BJ (cell line): ENCODE data around the gene PCDHA8. TPM values are rescaled to one million over a fixed set of nuclear protein-coding genes. Genes with fewer than 3 reads are reported as not detected.
"Not testable (repeated sequence)": the region's sequence is repeated elsewhere in the genome, so short reads cannot be mapped to it uniquely, and the experiment has no call there.

Experiments used
- CTCF ChIA-PET: fragments of 350-600 bp; formaldehyde crosslinking; extraction: SDS; loops from one replicate; lab custom pipeline; 2021; ENCODE audit warnings: antibody characterized with exemption, inconsistent platforms; lab: Yijun Ruan, JAX
- POLR2A ChIA-PET: fragments of 300-600 bp; sonication (Branson Sonifier 250); formaldehyde crosslinking; extraction: SDS; loops from one replicate; lab custom pipeline; 2021; ENCODE audit warnings: antibody characterized with exemption; lab: Charles Lee
- DNase-seq: peaks from one replicate; pipeline ENCODE4 v3.0.0-alpha.2; 2011; ENCODE audit warnings: low read depth
- H3K27me3 ChIP-seq: 2 replicates; pipeline ENCODE4 v1.6.0; 2011; ENCODE audit warnings: low read length; ENCODE audit not compliant: control insufficient read depth, insufficient read depth
- H3K36me3 ChIP-seq: 2 replicates; pipeline ENCODE4 v1.5.1; 2011; ENCODE audit warnings: low read length; ENCODE audit not compliant: control insufficient read depth, insufficient read depth
- H3K4me3 ChIP-seq: 2 replicates; pipeline ENCODE4 v1.5.1; 2011; ENCODE audit warnings: low read depth, mild to moderate bottlenecking, control low read depth, low read length
- polyA plus RNA-seq: library from polyadenylated mRNA; depleted of rRNA; stranded (reverse); fragments of >200 nt; gene quantifications from 2 replicates; pipeline ENCODE4 v1.2.3, GENCODE V29; 2011
- TF ChIP-seq, protein P1 (sequence below): IDR thresholded peaks from 2 replicates; pipeline ENCODE4 v1.5.1; 2011; ENCODE audit warnings: low read depth, mild to moderate bottlenecking, control low read depth, inconsistent platforms, low read length, moderate library complexity; ENCODE audit not compliant: insufficient read depth

PCDHA8 gene
- polyA plus RNA-seq, 1 experiment: 0.02 TPM

- no peak within 1 kb of the TSS for H3K4me3 ChIP-seq
- H3K27me3 ChIP-seq: no peaks in the 10 kb centered on the region
- no peaks in the 10 kb centered on the region for H3K36me3 ChIP-seq
- ChIA-PET CTCF (no interaction called here), POLR2A (no interaction called here)
- no peak for DNase-seq
- TF ChIP-seq, protein P1, sequence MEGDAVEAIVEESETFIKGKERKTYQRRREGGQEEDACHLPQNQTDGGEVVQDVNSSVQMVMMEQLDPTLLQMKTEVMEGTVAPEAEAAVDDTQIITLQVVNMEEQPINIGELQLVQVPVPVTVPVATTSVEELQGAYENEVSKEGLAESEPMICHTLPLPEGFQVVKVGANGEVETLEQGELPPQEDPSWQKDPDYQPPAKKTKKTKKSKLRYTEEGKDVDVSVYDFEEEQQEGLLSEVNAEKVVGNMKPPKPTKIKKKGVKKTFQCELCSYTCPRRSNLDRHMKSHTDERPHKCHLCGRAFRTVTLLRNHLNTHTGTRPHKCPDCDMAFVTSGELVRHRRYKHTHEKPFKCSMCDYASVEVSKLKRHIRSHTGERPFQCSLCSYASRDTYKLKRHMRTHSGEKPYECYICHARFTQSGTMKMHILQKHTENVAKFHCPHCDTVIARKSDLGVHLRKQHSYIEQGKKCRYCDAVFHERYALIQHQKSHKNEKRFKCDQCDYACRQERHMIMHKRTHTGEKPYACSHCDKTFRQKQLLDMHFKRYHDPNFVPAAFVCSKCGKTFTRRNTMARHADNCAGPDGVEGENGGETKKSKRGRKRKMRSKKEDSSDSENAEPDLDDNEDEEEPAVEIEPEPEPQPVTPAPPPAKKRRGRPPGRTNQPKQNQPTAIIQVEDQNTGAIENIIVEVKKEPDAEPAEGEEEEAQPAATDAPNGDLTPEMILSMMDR: no peak
These were observed 28.0 kb downstream of the PCDHA8 start, which contains the start of gene PCDHA11 for GRCh38 chr5:140868721-140869554. PCDHA11 (plus strand) TSS chr5:140868957; CDS start chr5:140869104, 147 bp downstream.

DNA sequence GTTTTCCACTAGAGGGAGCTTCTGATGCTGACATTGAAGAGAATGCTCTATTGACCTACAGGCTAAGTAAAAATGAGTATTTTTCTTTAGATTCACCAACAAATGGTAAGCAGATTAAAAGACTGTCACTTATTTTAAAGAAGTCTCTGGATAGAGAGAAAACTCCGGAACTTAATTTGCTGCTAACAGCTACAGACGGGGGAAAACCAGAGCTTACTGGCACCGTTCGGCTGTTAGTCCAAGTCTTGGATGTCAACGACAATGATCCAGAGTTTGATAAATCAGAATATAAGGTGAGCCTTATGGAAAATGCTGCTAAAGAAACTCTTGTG is 28.5 kb downstream of the PCDHA8 start:
- ChIA-PET POLR2A (no interaction called here), CTCF (no interaction called here)
- Histone ChIP-seq H3K27me3 (no peaks in the 10 kb centered on the region), H3K36me3 (no peaks in the 10 kb centered on the region), H3K4me3 (no peak overlapping the region)
- TF ChIP-seq, protein P1: no peak
- no peak for DNase-seq

- POLR2A ChIA-PET: no interaction called here
- no peak for DNase-seq
- Histone ChIP-seq H3K4me3 (no peak overlapping the region), H3K36me3 (no peaks in the 10 kb centered on the region), H3K27me3 (no peaks in the 10 kb centered on the region)
- CTCF ChIA-PET: no interaction called here
- TF ChIP-seq, protein P1: no peak
These were observed 29.5 kb downstream of the PCDHA8 start for GRCh38 chr5:140870221-140871201.

GRCh38 chr5:140875085-140876065 is 34.4 kb downstream of the PCDHA8 start, which contains the start of gene PCDHA12:
PCDHA12 (plus strand) TSS chr5:140875308; CDS start chr5:140875473, 165 bp downstream.
- TF ChIP-seq, protein P1: no peak
- CTCF ChIA-PET: no interaction called here
- POLR2A ChIA-PET: no interaction called here
- Histone ChIP-seq H3K4me3 (no peak within 1 kb of the TSS), H3K27me3 (no peaks in the 10 kb centered on the region), H3K36me3 (no peaks in the 10 kb centered on the region)
- DNase-seq: no peak

- CTCF ChIA-PET: not testable (repeated sequence)
These were observed 35.7 kb downstream of the PCDHA8 start for GRCh38 chr5:140876541-140877261.

More at GRCh38 chr5:140876541-140877261, 35.7 kb downstream of the PCDHA8 start:
- H3K27me3 ChIP-seq, H3K4me3 ChIP-seq, POLR2A ChIA-PET, H3K36me3 ChIP-seq, DNase-seq: not testable (repeated sequence)
